AG09309 (cell line): ENCODE measurements around the gene SPON2.

Experiments used
- DNase-seq: peaks from one replicate; pipeline ENCODE4 v3.0.0-alpha.2; 2010; ENCODE audit warnings: low read depth
- H3K4me3 ChIP-seq: 2 replicates; pipeline ENCODE4 v1.5.1; 2011; ENCODE audit warnings: mild to moderate bottlenecking, low read depth, low read length, moderate library complexity; ENCODE audit not compliant: control insufficient read depth
- CTCF ChIP-seq: IDR thresholded peaks from 2 replicates; pipeline ENCODE4 v1.5.1; 2011; ENCODE audit warnings: mild to moderate bottlenecking, low read depth, low read length, inconsistent platforms; ENCODE audit not compliant: insufficient read depth, control insufficient read depth; ENCODE audit errors: missing control alignments

SPON2 gene

GRCh38 chr4:1183985-1184773 lies 11.8 kb upstream of the SPON2 start:
- no peak overlapping the region for H3K4me3 ChIP-seq
- DNase-seq = no peak
- TF ChIP-seq CTCF = no peak

- no peak for DNase-seq
- no peak overlapping the region for H3K4me3 ChIP-seq
- TF ChIP-seq CTCF = no peak
These were observed 9.9 kb upstream of the SPON2 start for GRCh38 chr4:1182313-1182712.

GRCh38 chr4:1180663-1181062 lies 8.3 kb upstream of the SPON2 start:
- no peak overlapping the region for H3K4me3 ChIP-seq
- TF ChIP-seq CTCF = no peak
- DNase-seq = no peak

- no peak for DNase-seq
- TF ChIP-seq CTCF = no peak
- H3K4me3 ChIP-seq = no peak overlapping the region
These were observed 7.6 kb upstream of the SPON2 start for GRCh38 chr4:1179976-1180375.

GRCh38 chr4:1179089-1179441 lies 6.7 kb upstream of the SPON2 start:
- H3K4me3 ChIP-seq = no peak overlapping the region
- DNase-seq = no peak
- TF ChIP-seq CTCF = no peak

GRCh38 chr4:1178300-1179088 lies 6.1 kb upstream of the SPON2 start:
- no peak for DNase-seq
- TF ChIP-seq CTCF = no peak
- H3K4me3 ChIP-seq = no peak overlapping the region
